K562 (cell line): ENCODE measurements around the gene TOR1AIP2. TPM values are rescaled to one million over a fixed set of nuclear protein-coding genes. Genes with fewer than 3 reads are reported as not detected.

Experiments used
- FUS ChIP-seq: fragments of 200-400 bp; formaldehyde crosslinking; optimal IDR thresholded peaks from 2 replicates; pipeline ENCODE3; 2017; ENCODE audit warnings: low read depth, low read length
- GABPB2 ChIP-seq: fragments of 250-450 bp; sonication (Bioruptor Pico); conservative IDR thresholded peaks from 2 replicates; pipeline ENCODE4 v1.5.1; 2021; ENCODE audit warnings: mild to moderate bottlenecking
- GATAD2B ChIP-seq: fragments of 450-650 bp; IDR thresholded peaks from 2 replicates; pipeline ENCODE4 v1.6.1; 2017; ENCODE audit warnings: mild to moderate bottlenecking, borderline replicate concordance
- JUN ChIP-seq, 2 experiments: sonication (generic) in 1 of 2; formaldehyde crosslinking in 1 of 2; IDR thresholded peaks; 2 replicates each; pipeline versions ENCODE4 v1.6.1 to v1.8.0; 2012 to 2022; ENCODE audit warnings: borderline replicate concordance in 2 of 2, mild to moderate bottlenecking in 2 of 2, improper control_type of control experiment in 1 of 2, low read depth in 1 of 2, low read length in 1 of 2, missing genetic modification reagents in 1 of 2
- MAZ ChIP-seq, 2 experiments: fragments of 450-650 bp in 1 of 2; sonication (generic) in 1 of 2; formaldehyde crosslinking; IDR thresholded peaks in 1 of 2; conservative IDR thresholded peaks in 1 of 2; 2 replicates each; pipeline versions ENCODE4 v1.4.0 to v1.5.0; 2020; ENCODE audit warnings: mild to moderate bottlenecking in 1 of 2, missing genetic modification reagents in 1 of 2
- MECOM ChIP-seq: fragments of 250-450 bp; sonication (Bioruptor Pico); IDR thresholded peaks from 2 replicates; pipeline ENCODE4 v1.8.0; 2022; ENCODE audit warnings: inconsistent platforms
- PHF20 ChIP-seq: fragments of 450-650 bp; IDR thresholded peaks from 2 replicates; pipeline ENCODE4 v1.6.1; 2018; ENCODE audit not compliant: partially characterized antibody
- POLR2G ChIP-seq: fragments of 200-400 bp; formaldehyde crosslinking; IDR thresholded peaks from 2 replicates; pipeline ENCODE4 v1.6.1; 2017; ENCODE audit warnings: low read depth, mild to moderate bottlenecking, antibody characterized with exemption, low read length, moderate library complexity
- SP2 ChIP-seq: IDR thresholded peaks from 2 replicates; pipeline ENCODE4 v1.6.1; 2011; ENCODE audit warnings: mild to moderate bottlenecking, low read depth, low read length, moderate library complexity; ENCODE audit not compliant: poor library complexity, severe bottlenecking; ENCODE audit errors: extremely low read depth
- ZNF12 ChIP-seq: sonication (generic); formaldehyde crosslinking; IDR thresholded peaks from 2 replicates; pipeline ENCODE4 v1.4.0; 2020; ENCODE audit warnings: mild to moderate bottlenecking, missing genetic modification reagents
- ZNF79 ChIP-seq: fragments of 250-450 bp; sonication (Bioruptor Pico); IDR thresholded peaks from 2 replicates; pipeline ENCODE4 v1.4.0; 2020; ENCODE audit warnings: low read depth, mild to moderate bottlenecking, moderate library complexity
- polyA plus RNA-seq, 8 experiments: library from polyadenylated mRNA; depleted of rRNA in 4 of 8; stranded (reverse) in 5 of 8; unstranded in 3 of 8; fragments of >200 nt; fragmentation: Nextera tagmentation in 2 of 8; fragmentation: Illumina TruSeq in 1 of 8; extraction: Ambion mirVana in 2 of 8; extraction: Trizol in 1 of 8; gene quantifications; 2 replicates each; pipeline versions ENCODE4 v1.2.1 to v1.2.3, GENCODE V29; 2011 to 2014; ENCODE audit warnings: inconsistent platforms in 1 of 8, missing spikeins in 1 of 8
- total RNA-seq, 7 experiments: library from RNA; depleted of rRNA in 6 of 7; stranded (reverse); fragments of >200 nt in 6 of 7; fragmentation: Illumina TruSeq in 2 of 7; extraction: Trizol in 2 of 7; gene quantifications; 2 replicates each; pipeline versions ENCODE4 v1.2.1 to v1.2.3, GENCODE V29; 2011 to 2021; ENCODE audit warnings: low replicate concordance in 1 of 7
- TF ChIP-seq, protein P1 (sequence below): fragments of 250-450 bp; sonication (Bioruptor Pico); IDR thresholded peaks from 2 replicates; pipeline ENCODE4 v1.4.0; 2020
- TF ChIP-seq, protein P2 (sequence below): fragments of 250-450 bp; sonication (Bioruptor Pico); IDR thresholded peaks from 2 replicates; pipeline ENCODE4 v1.5.0; 2020; ENCODE audit warnings: mild to moderate bottlenecking
- TF ChIP-seq, protein P3 (sequence below): fragments of 250-450 bp; sonication (Bioruptor Pico); IDR thresholded peaks from 2 replicates; pipeline ENCODE4 v1.8.0; 2022; ENCODE audit warnings: inconsistent platforms
- TF ChIP-seq, protein P4 (sequence below): fragments of 250-450 bp; sonication (Bioruptor Pico); IDR thresholded peaks from 2 replicates; pipeline ENCODE4 v1.5.0; 2022; ENCODE audit warnings: mild to moderate bottlenecking

The TOR1AIP2 gene
- total and polyA plus RNA-seq, 9 of the 15 experiments (the other 6 are each of a cell fraction or from before 2014, with no cell fraction given) = 16.7 to 122 (median 41.4) TPM

DNA sequence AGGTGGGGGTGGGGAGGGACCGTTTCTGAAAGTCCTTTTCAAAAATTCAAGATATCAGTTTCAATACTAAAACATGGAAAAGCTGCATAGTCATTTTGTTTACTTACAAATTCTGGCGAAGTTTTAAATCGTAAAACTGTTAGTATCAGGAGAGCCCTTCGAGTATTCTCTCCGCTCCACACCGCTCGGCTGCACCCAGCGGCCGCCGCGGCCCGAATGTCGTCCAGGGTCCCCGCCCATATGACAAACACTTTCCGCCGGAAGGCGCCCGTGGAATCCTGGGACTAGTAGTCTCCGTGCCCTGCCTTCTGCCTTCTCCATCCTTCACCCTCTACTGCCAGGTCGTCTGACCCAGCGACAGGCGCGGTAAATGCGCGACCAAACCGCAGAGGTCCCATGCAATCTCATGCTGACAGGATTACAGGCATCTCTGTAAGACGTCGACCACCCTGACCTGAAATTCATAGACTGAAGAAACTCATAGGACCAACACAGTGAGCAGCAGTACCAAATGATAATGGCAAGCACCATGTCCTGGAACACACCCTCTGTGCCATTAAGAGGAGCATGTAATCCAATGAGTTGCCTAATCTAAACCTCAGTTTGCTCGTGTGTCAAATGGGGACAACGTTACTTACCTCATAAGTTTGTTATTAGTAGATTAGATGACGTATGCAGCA lies at the start of gene TOR1AIP2 (continued):
- TF ChIP-seq, protein P1, sequence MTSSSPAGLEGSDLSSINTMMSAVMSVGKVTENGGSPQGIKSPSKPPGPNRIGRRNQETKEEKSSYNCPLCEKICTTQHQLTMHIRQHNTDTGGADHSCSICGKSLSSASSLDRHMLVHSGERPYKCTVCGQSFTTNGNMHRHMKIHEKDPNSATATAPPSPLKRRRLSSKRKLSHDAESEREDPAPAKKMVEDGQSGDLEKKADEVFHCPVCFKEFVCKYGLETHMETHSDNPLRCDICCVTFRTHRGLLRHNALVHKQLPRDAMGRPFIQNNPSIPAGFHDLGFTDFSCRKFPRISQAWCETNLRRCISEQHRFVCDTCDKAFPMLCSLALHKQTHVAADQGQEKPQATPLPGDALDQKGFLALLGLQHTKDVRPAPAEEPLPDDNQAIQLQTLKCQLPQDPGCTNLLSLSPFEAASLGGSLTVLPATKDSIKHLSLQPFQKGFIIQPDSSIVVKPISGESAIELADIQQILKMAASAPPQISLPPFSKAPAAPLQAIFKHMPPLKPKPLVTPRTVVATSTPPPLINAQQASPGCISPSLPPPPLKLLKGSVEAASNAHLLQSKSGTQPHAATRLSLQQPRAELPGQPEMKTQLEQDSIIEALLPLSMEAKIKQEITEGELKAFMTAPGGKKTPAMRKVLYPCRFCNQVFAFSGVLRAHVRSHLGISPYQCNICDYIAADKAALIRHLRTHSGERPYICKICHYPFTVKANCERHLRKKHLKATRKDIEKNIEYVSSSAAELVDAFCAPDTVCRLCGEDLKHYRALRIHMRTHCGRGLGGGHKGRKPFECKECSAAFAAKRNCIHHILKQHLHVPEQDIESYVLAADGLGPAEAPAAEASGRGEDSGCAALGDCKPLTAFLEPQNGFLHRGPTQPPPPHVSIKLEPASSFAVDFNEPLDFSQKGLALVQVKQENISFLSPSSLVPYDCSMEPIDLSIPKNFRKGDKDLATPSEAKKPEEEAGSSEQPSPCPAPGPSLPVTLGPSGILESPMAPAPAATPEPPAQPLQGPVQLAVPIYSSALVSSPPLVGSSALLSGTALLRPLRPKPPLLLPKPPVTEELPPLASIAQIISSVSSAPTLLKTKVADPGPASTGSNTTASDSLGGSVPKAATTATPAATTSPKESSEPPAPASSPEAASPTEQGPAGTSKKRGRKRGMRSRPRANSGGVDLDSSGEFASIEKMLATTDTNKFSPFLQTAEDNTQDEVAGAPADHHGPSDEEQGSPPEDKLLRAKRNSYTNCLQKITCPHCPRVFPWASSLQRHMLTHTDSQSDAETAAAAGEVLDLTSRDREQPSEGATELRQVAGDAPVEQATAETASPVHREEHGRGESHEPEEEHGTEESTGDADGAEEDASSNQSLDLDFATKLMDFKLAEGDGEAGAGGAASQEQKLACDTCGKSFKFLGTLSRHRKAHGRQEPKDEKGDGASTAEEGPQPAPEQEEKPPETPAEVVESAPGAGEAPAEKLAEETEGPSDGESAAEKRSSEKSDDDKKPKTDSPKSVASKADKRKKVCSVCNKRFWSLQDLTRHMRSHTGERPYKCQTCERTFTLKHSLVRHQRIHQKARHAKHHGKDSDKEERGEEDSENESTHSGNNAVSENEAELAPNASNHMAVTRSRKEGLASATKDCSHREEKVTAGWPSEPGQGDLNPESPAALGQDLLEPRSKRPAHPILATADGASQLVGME = no peak
- TF ChIP-seq JUN (IDR thresholded peaks at IDR 0.05; ENCODE audit: borderline replicate concordance, low read depth, low read length) = peak; percentile 86
- TF ChIP-seq JUN (CRISPR knock-in tag; IDR thresholded peaks at IDR 0.05; ENCODE audit: borderline replicate concordance) = 0 out of 2 replicates have a peak, but pooled peaks have one; percentile 51
- TF ChIP-seq MECOM (CRISPR knock-in tag) = no peak
- peak; percentile 97 for TF ChIP-seq POLR2G
- no peak for TF ChIP-seq ZNF79
- TF ChIP-seq, protein P2, sequence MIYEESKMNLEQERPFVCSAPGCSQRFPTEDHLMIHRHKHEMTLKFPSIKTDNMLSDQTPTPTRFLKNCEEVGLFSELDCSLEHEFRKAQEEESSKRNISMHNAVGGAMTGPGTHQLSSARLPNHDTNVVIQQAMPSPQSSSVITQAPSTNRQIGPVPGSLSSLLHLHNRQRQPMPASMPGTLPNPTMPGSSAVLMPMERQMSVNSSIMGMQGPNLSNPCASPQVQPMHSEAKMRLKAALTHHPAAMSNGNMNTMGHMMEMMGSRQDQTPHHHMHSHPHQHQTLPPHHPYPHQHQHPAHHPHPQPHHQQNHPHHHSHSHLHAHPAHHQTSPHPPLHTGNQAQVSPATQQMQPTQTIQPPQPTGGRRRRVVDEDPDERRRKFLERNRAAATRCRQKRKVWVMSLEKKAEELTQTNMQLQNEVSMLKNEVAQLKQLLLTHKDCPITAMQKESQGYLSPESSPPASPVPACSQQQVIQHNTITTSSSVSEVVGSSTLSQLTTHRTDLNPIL = no peak
- TF ChIP-seq GATAD2B = no peak
- TF ChIP-seq SP2 = no peak
- TF ChIP-seq, protein P3, sequence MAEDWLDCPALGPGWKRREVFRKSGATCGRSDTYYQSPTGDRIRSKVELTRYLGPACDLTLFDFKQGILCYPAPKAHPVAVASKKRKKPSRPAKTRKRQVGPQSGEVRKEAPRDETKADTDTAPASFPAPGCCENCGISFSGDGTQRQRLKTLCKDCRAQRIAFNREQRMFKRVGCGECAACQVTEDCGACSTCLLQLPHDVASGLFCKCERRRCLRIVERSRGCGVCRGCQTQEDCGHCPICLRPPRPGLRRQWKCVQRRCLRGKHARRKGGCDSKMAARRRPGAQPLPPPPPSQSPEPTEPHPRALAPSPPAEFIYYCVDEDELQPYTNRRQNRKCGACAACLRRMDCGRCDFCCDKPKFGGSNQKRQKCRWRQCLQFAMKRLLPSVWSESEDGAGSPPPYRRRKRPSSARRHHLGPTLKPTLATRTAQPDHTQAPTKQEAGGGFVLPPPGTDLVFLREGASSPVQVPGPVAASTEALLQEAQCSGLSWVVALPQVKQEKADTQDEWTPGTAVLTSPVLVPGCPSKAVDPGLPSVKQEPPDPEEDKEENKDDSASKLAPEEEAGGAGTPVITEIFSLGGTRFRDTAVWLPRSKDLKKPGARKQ (CRISPR knock-in tag) = no peak
- TF ChIP-seq, protein P4, sequence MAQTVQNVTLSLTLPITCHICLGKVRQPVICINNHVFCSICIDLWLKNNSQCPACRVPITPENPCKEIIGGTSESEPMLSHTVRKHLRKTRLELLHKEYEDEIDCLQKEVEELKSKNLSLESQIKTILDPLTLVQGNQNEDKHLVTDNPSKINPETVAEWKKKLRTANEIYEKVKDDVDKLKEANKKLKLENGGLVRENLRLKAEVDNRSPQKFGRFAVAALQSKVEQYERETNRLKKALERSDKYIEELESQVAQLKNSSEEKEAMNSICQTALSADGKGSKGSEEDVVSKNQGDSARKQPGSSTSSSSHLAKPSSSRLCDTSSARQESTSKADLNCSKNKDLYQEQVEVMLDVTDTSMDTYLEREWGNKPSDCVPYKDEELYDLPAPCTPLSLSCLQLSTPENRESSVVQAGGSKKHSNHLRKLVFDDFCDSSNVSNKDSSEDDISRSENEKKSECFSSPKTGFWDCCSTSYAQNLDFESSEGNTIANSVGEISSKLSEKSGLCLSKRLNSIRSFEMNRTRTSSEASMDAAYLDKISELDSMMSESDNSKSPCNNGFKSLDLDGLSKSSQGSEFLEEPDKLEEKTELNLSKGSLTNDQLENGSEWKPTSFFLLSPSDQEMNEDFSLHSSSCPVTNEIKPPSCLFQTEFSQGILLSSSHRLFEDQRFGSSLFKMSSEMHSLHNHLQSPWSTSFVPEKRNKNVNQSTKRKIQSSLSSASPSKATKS = no peak
- TF ChIP-seq ZNF12 (CRISPR knock-in tag) = no peak; the same call in 1 of the 2 replicates
- TF ChIP-seq FUS = no peak
- no peak for TF ChIP-seq PHF20
- TF ChIP-seq MAZ (CRISPR knock-in tag; conservative IDR thresholded peaks at IDR 0.05 in 1 of 2, IDR thresholded peaks at IDR 0.05 in 1 of 2) = peak; percentile 13 to 45; a peak in 2 of 4 replicates
- no peak for TF ChIP-seq GABPB2 (CRISPR knock-in tag)
